Skeletal muscle tissue (tissue), 4 donors: ENCODE data around the gene NUCB2. TPM values are rescaled to one million over a fixed set of nuclear protein-coding genes. Genes with fewer than 3 reads are reported as not detected.
"Not testable (repeated sequence)": the region's sequence is repeated elsewhere in the genome, so short reads cannot be mapped to it uniquely, and the experiment has no call there.

Experiments
- H3K27ac ChIP-seq: one replicate; pipeline ENCODE4 v1.7.0; 2013; ENCODE audit warnings: mild to moderate bottlenecking, low read depth, low read length, inconsistent platforms
- H3K27me3 ChIP-seq, 3 donors: one replicate each; pipeline ENCODE4 v1.7.0; 2013; ENCODE audit warnings: low read length in 3 of 3; ENCODE audit not compliant: control insufficient read depth in 3 of 3, insufficient read depth in 3 of 3
- H3K36me3 ChIP-seq, 3 donors: one replicate each; pipeline ENCODE4 v1.7.0; 2013; ENCODE audit warnings: low read length in 3 of 3; ENCODE audit not compliant: control insufficient read depth in 3 of 3, insufficient read depth in 3 of 3
- H3K4me1 ChIP-seq, 3 donors: one replicate each; pipeline ENCODE4 v1.7.0; 2013; ENCODE audit warnings: low read length in 3 of 3, mild to moderate bottlenecking in 3 of 3; ENCODE audit not compliant: control insufficient read depth in 3 of 3, insufficient read depth in 3 of 3
- H3K4me3 ChIP-seq, 3 donors: one replicate each; pipeline ENCODE4 v1.7.0; 2013; ENCODE audit warnings: low read length in 3 of 3
- H3K9ac ChIP-seq, 3 donors: one replicate each; pipeline ENCODE4 v1.7.0; 2013; ENCODE audit warnings: low read length in 3 of 3, mild to moderate bottlenecking in 3 of 3, moderate library complexity in 2 of 3, low read depth in 1 of 3
- H3K9me3 ChIP-seq, 3 donors: one replicate each; pipeline ENCODE4 v1.7.0; 2013; ENCODE audit warnings: low read length in 3 of 3; ENCODE audit not compliant: control insufficient read depth in 3 of 3
- total RNA-seq: library from RNA; depleted of rRNA; stranded (reverse); fragments of >200 nt; gene quantifications from one replicate; pipeline ENCODE4 v1.2.3, GENCODE V29; 2014
- donor health status: Osteomylitis.

Gene NUCB2
- total RNA-seq, 1 donor from 2014 or later: 24.0 TPM

GRCh38 chr11:17267576-17267975 is 9.0 kb upstream of the NUCB2 start:
- Histone ChIP-seq H3K27ac (no peak overlapping the region), H3K4me3 (no peak overlapping the region), H3K27me3 (no peaks in the 10 kb centered on the region), H3K9me3 (no peaks in the 10 kb centered on the region), H3K4me1 (no peaks in the 10 kb centered on the region), H3K9ac (no peak overlapping the region), H3K36me3 (no peaks in the 10 kb centered on the region)

GRCh38 chr11:17268500-17268899 is 8.0 kb upstream of the NUCB2 start:
- not testable (repeated sequence) for H3K9me3 ChIP-seq, H3K4me1 ChIP-seq, H3K4me3 ChIP-seq, H3K27ac ChIP-seq, H3K27me3 ChIP-seq, H3K9ac ChIP-seq, H3K36me3 ChIP-seq

- Histone ChIP-seq H3K36me3 (no peaks in the 10 kb centered on the region), H3K27me3 (peaks cover 0 to 2% (median 0%) of the 10 kb centered on the region in 3 donors), H3K4me1 (no peaks in the 10 kb centered on the region), H3K27ac (no peak overlapping the region), H3K9me3 (no peaks in the 10 kb centered on the region), H3K9ac (no peak overlapping the region), H3K4me3 (no peak overlapping the region)
These were observed 7.6 kb upstream of the NUCB2 start for GRCh38 chr11:17268902-17269301.

- Histone ChIP-seq H3K36me3 (no peaks in the 10 kb centered on the region), H3K9ac (no peak overlapping the region), H3K27ac (no peak overlapping the region), H3K4me1 (peaks cover 6 to 14% (median 7%) of the 10 kb centered on the region in 3 donors), H3K27me3 (peaks cover 0 to 3% (median 0%) of the 10 kb centered on the region in 3 donors), H3K9me3 (no peaks in the 10 kb centered on the region), H3K4me3 (no peak overlapping the region)
These were observed 3.7 kb upstream of the NUCB2 start for GRCh38 chr11:17272801-17273200.

- no peaks in the 10 kb centered on the region for H3K36me3 ChIP-seq
These were observed 3.3 kb upstream of the NUCB2 start for GRCh38 chr11:17273211-17273610.

GRCh38 chr11:17273668-17274282 is 2.8 kb upstream of the NUCB2 start:
- H3K36me3 ChIP-seq: no peaks in the 10 kb centered on the region
- H3K27ac ChIP-seq: no peak overlapping the region
- H3K4me3 ChIP-seq: no peak overlapping the region
- no peak overlapping the region for H3K9ac ChIP-seq
- peaks cover 0 to 3% (median 0%) of the 10 kb centered on the region in 3 donors for H3K27me3 ChIP-seq
- no peaks in the 10 kb centered on the region for H3K9me3 ChIP-seq
- peaks cover 6 to 15% (median 7%) of the 10 kb centered on the region in 3 donors for H3K4me1 ChIP-seq

More at GRCh38 chr11:17273211-17273610, 3.3 kb upstream of the NUCB2 start:
- no peak overlapping the region for H3K27ac ChIP-seq
- H3K9ac ChIP-seq: no peak overlapping the region
- H3K9me3 ChIP-seq: no peaks in the 10 kb centered on the region
- H3K4me1 ChIP-seq: peaks cover 6 to 15% (median 7%) of the 10 kb centered on the region in 3 donors
- peaks cover 0 to 3% (median 0%) of the 10 kb centered on the region in 3 donors for H3K27me3 ChIP-seq
- H3K4me3 ChIP-seq: no peak overlapping the region

- Histone ChIP-seq H3K27ac (peak overlapping the region; percentile 91), H3K4me3 (peak overlapping the region; percentile 85 to 93 (median 91))
These were observed 921 bp upstream of the NUCB2 start for GRCh38 chr11:17275400-17276235.

GRCh38 chr11:17277024-17277584 is 565 bp downstream of the NUCB2 start:
- peaks cover 6 to 15% (median 14%) of the 10 kb centered on the region in 3 donors for H3K4me1 ChIP-seq
- no peaks in the 10 kb centered on the region for H3K36me3 ChIP-seq
- no peaks in the 10 kb centered on the region for H3K9me3 ChIP-seq
- H3K9ac ChIP-seq: peak overlapping the region; percentile 87 to 97 (median 91)
- H3K27ac ChIP-seq: peak overlapping the region; percentile 91
- H3K27me3 ChIP-seq: peaks cover 0 to 3% (median 0%) of the 10 kb centered on the region in 3 donors
- H3K4me3 ChIP-seq: peak overlapping the region; percentile 85 to 93 (median 91)

More at GRCh38 chr11:17275400-17276235, 921 bp upstream of the NUCB2 start:
- Histone ChIP-seq H3K9me3 (no peaks in the 10 kb centered on the region), H3K27me3 (peaks cover 0 to 3% (median 0%) of the 10 kb centered on the region in 3 donors), H3K36me3 (no peaks in the 10 kb centered on the region), H3K4me1 (peaks cover 6 to 15% (median 13%) of the 10 kb centered on the region in 3 donors), H3K9ac (peak overlapping the region; percentile 96 to 97 (median 97))

GRCh38 chr11:17280494-17281127 is 4.1 kb downstream of the NUCB2 start:
- Histone ChIP-seq H3K36me3 (peaks cover 0 to 6% (median 0%) of the 10 kb centered on the region in 3 donors), H3K4me3 (no peak overlapping the region), H3K9ac (no peak overlapping the region), H3K9me3 (no peaks in the 10 kb centered on the region), H3K4me1 (peaks cover 5 to 15% (median 14%) of the 10 kb centered on the region in 3 donors), H3K27ac (no peak overlapping the region), H3K27me3 (no peaks in the 10 kb centered on the region)
